UCSD-AML1 (cell line): Measurements from ENCODE around the gene CCT5.

Experiments
- DNase-seq: peaks from one replicate; lab custom pipeline; 2025; ENCODE audit not compliant: unreplicated experiment; lab: John Stamatoyannopoulos, UW

CCT5 gene

DNA sequence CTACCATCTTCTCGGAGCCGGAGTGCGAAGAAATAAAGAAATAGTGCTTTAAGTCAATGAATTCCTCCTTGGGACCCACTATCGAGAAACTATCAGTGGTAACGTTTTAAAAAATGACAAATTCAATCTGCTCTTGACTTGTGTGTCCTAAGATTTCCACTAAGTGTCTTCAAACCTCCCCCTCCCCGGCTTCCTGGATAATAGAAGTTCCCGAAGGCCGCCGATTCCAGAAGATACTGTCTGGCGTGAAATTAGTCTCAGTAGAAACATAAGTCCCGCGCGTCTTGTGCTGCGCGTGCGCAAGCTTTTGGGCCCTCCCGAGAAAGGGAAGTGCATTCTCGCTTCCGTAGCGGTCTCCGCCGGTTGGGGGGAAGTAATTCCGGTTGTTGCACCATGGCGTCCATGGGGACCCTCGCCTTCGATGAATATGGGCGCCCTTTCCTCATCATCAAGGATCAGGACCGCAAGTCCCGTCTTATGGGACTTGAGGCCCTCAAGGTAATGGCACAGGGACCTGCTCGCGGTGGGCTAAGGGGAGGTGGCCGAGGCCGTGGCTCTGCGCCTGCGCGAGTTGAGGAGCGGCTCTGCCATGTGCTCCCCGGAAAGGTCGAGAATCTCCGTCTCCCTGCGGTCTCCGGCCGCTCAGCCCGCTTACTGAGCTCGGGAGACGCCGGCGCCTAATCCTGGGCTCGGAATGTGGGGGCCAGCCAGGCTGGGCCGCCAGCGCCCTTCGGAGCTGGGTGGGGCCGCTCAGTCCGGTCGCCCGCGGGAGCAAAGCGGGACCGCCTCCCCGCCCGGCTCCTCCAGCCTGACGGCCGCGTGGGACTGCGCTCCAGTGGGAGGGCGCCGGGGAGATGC, at the start of gene CCT5:
Gene CCT5, plus strand, starts transcription at position 333 of the 858 bp plus-strand sequence. Its CDS starts 61 bp downstream, at position 394.
- peak; percentile 93 for DNase-seq

DNA sequence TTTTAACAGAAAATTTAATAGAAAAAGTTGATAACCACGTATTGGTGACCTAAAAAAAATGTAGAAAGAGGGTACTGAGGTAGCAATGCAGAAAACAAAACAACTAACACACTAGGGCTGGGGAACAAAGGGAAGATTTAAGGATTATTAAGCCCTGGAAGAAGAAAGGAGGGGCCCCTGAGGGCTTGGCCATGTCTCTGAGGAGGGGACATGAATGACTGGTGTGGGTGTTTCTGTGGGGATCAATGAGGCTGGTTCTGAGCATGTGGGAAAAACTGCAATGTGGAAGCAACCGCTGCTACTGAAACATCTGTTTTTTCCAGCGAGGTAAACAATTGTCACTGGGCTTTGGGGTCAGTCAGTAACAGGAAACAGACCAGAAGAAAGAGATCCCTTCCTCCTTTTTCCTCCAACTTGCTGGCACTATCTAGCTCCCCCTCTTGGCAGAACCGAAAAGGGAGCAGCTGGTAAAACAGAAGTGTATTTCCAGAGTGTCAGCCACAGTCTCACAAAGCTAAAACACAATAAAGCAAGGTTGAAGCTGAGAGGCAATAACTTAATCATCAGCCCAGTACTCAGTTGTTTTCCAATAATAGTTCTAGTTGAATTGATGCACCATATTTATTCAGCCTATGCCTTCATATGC, 48.7 kb upstream of the CCT5 start:
- no peak for DNase-seq

DNA sequence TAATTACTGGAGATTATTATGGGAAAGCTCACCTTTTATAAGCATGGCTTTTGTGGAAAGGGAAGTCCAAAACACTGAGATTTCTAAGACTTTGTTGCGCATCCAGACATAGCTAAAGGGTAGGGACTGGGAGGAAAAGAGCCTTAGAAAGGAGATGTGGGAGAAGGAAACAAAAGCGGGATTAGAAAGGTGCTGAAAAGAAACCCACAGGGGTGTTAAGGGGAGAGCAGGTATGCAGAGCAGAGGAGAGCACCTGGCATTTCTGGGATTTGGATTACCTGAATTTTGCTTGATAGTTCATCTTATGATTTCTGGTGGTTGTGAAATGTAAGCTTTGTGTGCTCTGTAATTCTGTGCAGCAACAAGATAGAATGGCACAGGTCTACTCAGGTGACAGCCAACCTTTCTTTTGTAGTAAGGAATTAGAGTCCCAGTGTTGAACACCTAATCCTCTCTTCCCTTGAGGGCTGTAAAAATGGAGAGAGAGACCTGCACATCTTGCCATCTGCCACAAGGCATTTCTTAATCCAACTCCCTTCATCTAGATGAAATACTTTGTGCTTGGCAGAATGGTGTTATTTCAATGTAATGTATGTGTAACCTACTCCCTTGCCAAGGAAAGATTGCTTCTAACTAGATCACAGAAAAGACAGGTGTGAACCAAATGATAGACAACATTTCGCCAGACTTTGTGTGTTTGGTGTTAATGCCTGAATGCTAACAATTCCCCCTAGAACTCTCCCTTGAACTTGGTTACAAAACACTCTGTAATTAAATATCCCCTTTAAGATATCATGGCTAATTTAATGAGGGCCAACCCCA, 47.8 kb upstream of the CCT5 start:
- DNase-seq, result no peak

DNA sequence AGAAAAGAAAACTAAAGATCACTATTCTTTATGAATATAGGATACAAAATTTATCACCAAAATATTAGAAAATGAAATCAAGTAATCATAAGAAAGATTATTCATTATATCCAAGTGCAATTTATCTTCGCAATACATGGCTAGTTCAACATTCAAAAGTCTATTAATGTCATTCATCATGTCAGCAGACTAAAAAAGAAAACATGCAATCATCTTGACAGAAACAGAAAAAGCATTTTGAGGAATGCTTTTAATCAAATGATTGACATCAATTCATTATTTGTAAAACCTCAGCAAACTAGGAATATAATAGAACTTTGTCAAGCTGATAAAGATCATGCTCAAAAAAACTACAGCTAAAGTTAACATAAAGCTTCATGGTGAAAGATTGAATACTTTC, 41.1 kb upstream of the CCT5 start:
- DNase-seq, result no peak

DNA sequence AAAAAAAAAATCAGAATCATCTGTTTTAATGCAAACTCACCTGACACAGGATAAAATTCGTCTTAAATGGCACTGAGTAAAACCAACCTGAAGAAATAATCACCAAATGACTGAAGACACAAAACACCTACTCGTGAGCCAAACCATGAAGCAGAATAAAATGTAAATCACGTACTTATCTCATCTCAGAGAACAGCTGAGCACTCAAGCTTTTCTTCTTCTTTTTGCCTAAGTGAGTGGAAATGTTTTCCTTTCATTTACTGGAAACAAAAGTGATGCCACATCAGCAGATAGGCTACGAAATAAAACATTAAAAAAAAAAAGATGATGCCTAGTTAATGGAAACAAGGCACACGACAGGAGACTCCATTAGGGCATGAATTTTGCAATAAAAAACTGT, 36.8 kb upstream of the CCT5 start:
- no peak for DNase-seq

DNA sequence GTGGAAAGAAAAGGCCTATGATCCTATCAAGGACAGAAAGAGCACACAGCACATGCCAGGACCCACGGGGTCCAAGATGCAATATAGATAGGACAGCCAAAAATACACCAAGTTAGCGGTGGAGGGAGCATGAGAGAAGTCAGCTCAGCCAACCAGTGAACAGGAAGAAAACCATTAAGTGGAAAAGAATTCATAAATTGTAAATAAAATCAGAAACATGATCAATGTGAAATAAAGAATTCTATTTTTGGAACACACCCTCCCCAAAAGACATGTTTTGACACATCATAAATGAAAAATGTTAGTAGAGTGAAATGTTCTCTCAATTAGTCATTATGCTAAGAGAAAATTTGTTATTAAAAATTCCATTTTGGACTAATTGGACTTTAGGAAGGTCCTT, 36.0 kb upstream of the CCT5 start:
- DNase-seq, result no peak

DNA sequence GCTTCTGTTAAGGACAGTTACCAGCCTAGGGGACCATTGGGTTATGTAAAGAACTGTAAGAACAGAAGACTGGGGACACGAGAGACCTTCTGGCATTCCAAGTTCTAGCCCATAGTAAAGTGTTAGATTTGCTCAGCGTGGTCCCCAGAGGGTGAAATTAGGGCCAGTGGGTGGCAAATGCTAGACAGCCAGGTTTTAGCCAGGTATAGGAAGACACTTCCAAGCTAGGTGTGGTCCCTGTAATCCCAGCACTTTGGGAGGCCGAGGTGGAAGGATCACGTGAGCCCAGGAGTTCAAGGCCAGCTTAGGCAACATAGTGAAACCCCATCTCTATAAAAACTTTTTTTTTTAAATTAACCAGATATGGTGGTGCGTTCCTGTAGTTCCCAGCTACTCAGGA, 34.7 kb upstream of the CCT5 start:
- DNase-seq, result no peak

DNA sequence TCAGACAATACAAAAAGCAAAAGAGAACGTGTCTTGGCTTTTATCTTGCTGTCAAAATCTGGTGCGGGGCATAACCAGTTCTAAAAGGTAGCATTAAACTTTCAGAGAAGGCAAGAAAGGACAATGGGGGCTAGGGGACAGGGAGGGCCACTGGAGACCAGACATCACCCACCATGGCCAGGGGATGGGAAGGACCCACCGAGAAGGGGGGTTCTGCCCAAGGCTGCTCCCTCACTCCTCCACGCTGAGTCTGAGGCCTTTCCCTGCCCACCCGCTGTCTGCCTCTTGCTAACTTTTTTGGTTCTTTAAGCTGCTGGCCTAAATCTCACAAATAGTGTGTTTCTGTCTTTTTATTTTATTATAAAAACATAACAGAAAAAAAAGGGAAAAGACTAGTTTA, 34.0 kb upstream of the CCT5 start:
- DNase-seq, result no peak

DNA sequence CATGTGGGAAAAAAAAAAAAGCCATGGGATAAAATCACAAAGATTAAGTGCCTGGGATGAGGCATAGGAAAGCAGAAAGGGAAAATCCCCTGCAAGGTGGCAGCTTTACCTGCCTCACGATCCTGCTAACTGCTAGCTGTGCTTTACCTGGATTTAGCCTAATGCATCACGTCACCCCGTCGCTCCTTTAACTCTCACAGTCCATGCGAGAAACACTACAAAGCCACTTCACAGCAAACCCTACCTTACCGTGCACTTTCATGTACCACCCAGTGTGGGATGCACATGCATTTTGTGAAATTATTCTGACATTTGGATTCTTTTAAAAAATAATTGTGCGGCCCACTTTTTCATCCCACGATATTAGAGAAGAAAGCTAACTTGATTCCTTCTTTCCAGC, 31.4 kb upstream of the CCT5 start:
- no peak for DNase-seq

DNA sequence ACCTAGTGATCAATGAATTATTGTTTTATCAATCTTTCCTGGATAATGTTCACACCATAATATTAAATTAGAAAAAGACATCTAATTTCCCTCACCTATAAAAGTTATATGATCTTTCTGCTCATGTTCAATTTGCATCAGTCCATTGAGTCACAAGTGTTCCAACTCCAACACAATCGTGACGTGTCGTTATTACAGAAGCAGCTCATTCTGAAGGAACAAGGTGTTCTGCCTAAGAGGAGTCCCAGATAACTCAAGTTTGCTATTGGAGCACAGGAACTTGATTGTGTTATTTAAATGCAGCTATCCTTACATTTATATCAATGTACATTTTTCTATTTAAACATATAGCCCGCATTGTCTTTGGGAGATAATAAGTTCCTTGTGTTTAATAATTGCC, 31.0 kb upstream of the CCT5 start:
- DNase-seq, result no peak

DNA sequence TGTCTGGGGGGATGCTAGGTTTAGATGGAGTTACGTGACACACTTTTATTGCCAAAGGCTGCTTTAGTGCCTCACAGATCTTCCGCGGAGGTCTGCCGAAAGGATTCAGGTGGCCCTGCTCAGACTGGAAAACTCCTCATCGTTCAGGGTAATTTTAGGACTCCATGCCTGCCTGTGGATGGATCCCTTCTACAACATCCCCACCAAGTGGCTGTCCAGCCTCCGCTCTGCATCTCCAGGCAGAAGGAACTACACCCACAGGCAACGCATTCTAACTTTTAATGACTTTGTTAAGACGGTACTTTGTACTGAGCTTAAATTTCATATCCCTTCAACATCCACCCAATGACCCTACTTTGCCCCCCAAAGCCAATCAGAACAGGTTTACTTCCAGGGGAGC, 29.8 kb upstream of the CCT5 start:
- no peak for DNase-seq

DNA sequence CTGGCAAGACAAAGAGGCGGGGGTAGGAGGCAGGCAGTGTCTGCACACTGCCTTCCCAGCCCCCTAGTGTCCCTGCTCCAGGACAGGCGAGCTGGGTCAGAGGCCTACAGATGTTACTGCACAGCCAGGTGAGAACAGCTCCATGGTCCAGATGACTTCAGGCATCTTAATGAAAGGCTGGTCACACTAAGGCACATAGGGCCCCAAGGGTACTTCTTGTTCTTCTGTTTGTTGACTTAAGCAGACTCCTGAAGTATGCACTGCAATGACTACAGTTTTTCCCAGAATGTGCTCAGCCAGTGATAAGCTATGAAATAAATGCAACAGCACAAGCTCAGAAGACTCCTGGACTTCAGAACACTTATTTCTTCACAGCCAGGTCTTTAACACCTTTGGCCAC, 27.8 kb upstream of the CCT5 start:
- no peak for DNase-seq

DNA sequence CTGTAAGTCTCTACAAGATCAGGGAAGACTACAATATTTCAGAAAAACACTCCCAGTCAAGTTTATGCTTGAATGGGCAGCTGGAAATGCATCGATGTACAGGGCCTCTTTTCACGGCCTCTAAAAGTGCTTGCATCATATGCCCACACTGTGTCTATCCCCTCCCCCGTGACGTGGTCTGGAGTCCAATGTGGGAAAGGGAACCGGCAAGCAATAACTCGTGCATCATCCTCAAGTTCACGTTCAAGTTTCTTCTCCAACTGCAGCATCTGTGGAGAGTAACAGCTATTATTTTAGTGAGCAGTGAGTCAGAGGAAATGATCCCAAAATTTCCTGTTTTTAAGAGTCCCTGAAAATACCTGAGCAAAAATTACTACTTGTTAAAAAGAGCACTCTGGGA, 22.7 kb upstream of the CCT5 start:
- DNase-seq, result no peak

DNA sequence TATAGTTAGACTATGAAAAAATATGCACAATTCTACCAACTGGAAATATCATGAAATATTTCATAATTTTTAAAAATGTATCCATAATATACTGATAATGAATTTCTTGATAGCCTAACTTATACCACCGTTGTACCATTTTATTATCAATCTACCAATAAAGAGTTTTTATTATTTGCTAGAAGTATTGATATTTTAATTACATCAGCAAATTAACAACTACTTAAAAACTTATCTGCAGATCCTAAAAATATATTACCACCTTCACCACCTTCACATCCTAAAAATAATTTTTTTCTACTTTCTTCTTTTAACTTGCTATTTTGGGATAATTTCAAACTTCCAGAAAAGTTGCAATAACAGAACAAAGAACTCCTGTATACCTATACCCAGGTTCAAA, 21.8 kb upstream of the CCT5 start:
- DNase-seq, result no peak

DNA sequence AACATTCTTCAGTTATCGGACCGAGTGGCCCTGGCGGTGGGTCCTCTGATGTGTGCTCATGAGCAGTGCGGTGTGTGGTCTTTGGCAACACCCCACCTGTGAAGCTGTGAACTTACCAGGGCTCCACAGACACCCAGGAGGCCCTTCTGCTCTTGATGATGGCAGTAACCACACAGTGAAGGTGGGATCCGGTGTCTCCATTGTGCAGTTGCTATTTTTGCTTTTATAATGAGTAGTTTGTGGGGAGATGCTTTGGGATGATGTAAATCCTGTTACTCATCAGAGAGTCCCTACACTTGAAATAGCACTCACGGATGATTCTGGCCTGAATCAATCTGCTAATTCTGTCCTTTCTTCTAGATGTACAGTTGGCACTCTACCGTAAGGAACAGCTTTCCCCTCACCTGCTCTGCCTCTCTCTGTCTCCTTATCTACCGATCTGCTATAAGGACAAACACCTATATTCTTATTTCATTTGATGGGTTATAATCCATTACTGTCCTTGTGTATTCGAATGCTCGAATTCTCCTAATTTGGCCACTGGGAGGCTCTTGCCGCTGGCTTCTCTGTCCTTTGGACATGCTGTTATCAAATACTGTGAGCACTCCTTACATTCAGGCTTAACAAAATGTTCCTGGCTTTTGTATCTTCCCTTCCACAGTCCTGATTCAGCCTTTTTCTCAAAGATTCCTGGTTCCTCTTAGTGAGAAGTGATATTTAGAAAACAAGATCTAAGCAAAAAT, 20.6 kb upstream of the CCT5 start:
- DNase-seq, result no peak

DNA sequence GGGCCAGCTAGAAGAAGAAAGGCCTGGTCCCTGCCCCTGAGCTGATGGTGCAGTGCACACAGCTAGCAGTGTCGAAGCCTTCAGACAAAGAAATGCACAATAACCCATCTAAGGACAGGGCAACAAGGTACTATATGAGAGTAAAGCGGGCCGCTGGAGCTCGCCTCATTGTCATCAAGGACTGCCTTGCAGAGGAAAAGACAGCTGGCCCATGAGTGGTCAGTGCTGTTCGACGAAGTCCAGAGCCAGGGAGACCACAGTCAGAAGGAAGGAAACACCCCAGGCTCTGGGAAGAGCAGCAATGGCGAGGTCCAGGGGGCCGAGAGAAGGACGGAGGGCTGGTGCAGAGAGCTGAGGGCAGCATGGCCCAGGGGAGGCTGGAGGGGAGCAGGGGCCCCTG, 17.7 kb upstream of the CCT5 start:
- no peak for DNase-seq

DNA sequence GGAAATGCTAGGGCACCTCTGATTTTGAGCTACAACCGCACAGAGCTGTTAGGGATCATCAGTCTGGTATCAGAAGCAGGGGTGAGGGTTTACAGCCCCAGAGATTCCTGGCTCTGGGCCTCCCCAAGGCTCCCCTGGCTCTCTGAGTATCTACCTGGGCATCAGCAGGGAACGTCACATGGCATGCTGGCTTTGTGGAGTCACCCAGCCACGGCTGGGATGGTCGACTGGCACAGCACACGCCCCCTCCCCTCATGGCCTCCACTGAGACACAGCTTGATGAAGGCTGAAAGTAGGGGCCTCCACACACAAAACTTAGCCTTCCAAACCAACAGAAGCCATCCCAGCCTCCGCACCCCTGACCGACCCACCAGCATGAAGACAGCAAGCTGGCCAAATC, 17.1 kb upstream of the CCT5 start:
- DNase-seq, result no peak

DNA sequence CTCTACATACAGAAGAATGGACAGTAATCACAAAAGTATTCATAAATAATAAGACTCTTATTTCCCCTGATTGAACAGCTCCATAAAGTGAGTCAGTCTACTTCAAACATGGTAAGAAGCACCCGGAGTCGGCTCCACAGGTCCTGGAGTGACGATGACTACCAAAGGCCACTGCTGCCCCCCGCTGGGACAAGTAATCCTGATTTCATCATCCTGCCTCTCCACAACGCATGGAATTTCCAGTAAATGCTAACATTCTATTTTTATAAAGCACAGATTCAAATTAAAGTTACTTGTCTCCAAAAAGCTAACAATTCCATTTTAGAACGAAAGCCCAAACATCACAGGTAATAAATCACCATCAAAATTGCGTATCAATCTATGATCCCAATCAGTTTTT, 16.6 kb upstream of the CCT5 start:
- no peak for DNase-seq

DNA sequence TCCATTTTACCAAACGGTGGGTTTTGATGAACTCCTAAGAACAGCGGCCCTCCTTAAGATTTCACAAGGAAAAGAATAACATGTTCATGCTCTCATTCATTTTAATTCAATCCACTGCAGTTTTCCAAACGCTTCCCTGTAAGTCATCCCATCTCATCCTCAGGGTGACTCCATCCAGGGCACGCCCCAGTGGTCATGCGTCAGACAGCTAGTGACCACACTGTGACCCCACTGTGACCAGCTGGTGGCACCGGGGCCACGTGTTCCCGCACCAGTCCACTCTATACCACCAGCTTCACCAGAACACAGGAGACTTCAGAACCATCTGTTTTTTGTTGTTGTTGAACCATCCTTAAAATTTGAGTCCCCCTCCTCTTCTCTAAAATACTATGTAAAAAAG, 14.7 kb upstream of the CCT5 start:
- no peak for DNase-seq

DNA sequence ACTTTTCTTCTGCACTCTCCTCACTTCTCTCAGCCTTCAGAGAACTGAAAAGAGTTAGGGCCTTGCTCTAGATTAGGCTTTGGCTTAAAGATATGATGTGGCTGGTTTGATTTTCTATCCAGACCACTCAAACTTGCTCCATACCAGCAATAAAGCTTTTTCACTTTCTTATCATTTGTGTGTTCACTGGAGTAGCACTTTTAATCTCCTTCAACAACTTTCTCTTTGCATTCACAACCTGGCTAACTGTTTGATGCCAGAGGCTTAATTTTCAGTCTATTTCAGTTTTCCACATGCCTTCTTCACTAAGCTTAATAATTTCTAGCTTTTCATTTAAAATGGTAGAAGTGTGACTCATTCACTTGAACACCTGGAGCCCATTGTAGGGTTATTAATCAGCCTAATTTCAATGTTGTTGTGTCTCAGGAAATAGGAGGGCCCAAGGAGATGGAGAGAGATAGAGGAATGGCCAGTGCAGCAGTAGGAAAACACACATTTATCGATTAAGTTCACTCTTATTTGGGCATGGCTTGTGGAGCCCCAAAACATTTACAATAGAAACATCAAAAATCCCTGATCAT, 6.3 kb upstream of the CCT5 start:
- no peak for DNase-seq
